Activated naive CD4-positive, alpha-beta T cell treated with anti-CD3 and anti-CD28 coated beads for 36 hours (primary cell): ENCODE measurements around the gene VSIG10. TPM values are rescaled to one million over a fixed set of nuclear protein-coding genes. Genes with fewer than 3 reads are reported as not detected.

Experiments used
- CTCF ChIA-PET: fragments of 350-600 bp; sonication (Branson Sonifier 250); formaldehyde crosslinking; loops from one replicate; lab custom pipeline; 2021; ENCODE audit warnings: antibody characterized with exemption; lab: Charles Lee
- DNase-seq: peaks from one replicate; pipeline ENCODE4 v3.0.0-alpha.2; 2020
- H3K27ac Mint-ChIP-seq: one replicate; pipeline ENCODE4 v1.8.0; 2021; ENCODE audit warnings: mild to moderate bottlenecking, mixed read lengths
- H3K27me3 Mint-ChIP-seq: one replicate; pipeline ENCODE4 v1.8.0; 2021; ENCODE audit warnings: low read depth, mixed read lengths
- H3K36me3 Mint-ChIP-seq: one replicate; pipeline ENCODE4 v1.8.0; 2021; ENCODE audit warnings: low read depth, mixed read lengths
- H3K4me1 Mint-ChIP-seq: one replicate; pipeline ENCODE4 v1.8.0; 2021; ENCODE audit warnings: low read depth, mixed read lengths
- H3K4me3 Mint-ChIP-seq: one replicate; pipeline ENCODE4 v1.8.0; 2021; ENCODE audit warnings: mild to moderate bottlenecking, moderate library complexity, mixed read lengths
- H3K9me3 Mint-ChIP-seq: one replicate; pipeline ENCODE4 v1.8.0; 2021; ENCODE audit warnings: mixed read lengths
- intact Hi-C: fragments of 100-400 bp; cut with micrococcal nuclease; formaldehyde crosslinking; loops from one replicate; pipeline ENCODE4 v1.15.1; 2023
- total RNA-seq, 2 experiments: library from RNA; stranded (reverse); gene quantifications; one replicate each; pipeline ENCODE4 v1.2.3, GENCODE V29; 2021

The VSIG10 gene
- total RNA-seq, 2 experiments from 2014 or later = 1.7 to 2.4 TPM

DNA sequence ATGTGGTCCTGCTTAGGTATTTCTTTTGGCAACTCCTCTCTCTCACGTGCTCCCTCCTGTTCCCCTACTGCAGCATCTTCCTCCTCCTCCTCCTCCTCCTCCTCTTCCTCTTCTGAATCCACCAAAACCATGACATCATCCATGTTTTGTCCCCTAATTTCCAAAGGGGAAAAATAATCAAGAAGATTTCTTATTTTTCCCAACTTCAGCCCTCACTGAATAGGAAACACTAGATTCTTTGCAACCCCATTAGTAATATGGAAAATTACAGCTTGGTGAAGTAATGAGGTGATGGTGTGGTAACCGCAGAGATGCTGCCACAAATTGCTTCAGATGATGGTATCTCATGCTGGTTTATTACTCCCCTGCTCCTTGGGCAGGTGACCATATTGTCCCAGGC is 35.4 kb downstream of the VSIG10 start:
- H3K4me1 Mint-ChIP-seq = peaks cover 25% of the 10 kb centered on the region
- H3K27ac Mint-ChIP-seq = no peak overlapping the region
- CTCF ChIA-PET = interaction anchor here (0.6 kb wide), 1 partner anchor 10 kb away, joined by 3 read pairs; no protein-coding TSS in a partner anchor
- no peak for DNase-seq
- H3K9me3 Mint-ChIP-seq = no peaks in the 10 kb centered on the region
- H3K27me3 Mint-ChIP-seq = peaks cover 8% of the 10 kb centered on the region
- no peak overlapping the region for H3K4me3 Mint-ChIP-seq
- no peaks in the 10 kb centered on the region for H3K36me3 Mint-ChIP-seq
- intact Hi-C loops = no loop called here

GRCh38 chr12:118065380-118065779 is 38.4 kb downstream of the VSIG10 start:
- H3K4me1 Mint-ChIP-seq = peaks cover 36% of the 10 kb centered on the region
- no peaks in the 10 kb centered on the region for H3K36me3 Mint-ChIP-seq
- no peak overlapping the region for H3K4me3 Mint-ChIP-seq
- CTCF ChIA-PET = interaction anchor here (1.0 to 3.6 kb wide), 5 partner anchors 9 to 191 kb away, joined by 3 to 18 read pairs (median 6); partner anchors contain the start of gene PEBP1
- H3K27me3 Mint-ChIP-seq = peaks cover 8% of the 10 kb centered on the region
- H3K27ac Mint-ChIP-seq = no peak overlapping the region
- DNase-seq = no peak
- H3K9me3 Mint-ChIP-seq = no peaks in the 10 kb centered on the region
- intact Hi-C loops = no loop called here

DNA sequence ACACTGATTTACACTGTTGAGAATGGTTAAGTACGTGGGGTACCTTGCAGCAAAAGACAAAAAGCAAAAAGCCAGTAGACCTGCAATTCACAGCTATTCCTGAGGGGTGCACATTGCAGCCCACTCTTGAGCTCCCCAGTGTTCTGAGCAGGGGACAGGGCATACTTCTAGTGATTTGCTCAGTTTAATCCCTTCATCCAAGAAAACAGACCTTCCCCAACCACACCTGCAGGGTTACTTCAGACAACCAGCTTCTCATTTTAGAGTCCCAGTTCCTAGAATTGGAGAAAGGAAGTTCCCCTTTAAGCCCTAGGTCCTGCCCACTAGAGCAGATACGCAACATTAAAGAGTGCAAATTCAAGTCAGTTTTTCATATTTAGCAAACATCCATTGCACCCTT is 39.2 kb downstream of the VSIG10 start:
- H3K4me1 Mint-ChIP-seq = peaks cover 43% of the 10 kb centered on the region
- no peak overlapping the region for H3K27ac Mint-ChIP-seq
- H3K27me3 Mint-ChIP-seq = peaks cover 8% of the 10 kb centered on the region
- no peaks in the 10 kb centered on the region for H3K9me3 Mint-ChIP-seq
- H3K4me3 Mint-ChIP-seq = no peak overlapping the region
- intact Hi-C loops = loop anchor here (5.0 kb wide), 3 partner anchors 58 to 293 kb away; partner anchors contain the start of gene KSR2
- no peaks in the 10 kb centered on the region for H3K36me3 Mint-ChIP-seq
- CTCF ChIA-PET = interaction anchor here (0.7 to 3.6 kb wide), 8 partner anchors 9 to 312 kb away, joined by 4 to 18 read pairs (median 6); partner anchors contain the start of gene SUDS3
- DNase-seq = peak; percentile 15

GRCh38 chr12:118063576-118064391 is 40.0 kb downstream of the VSIG10 start:
- Mint-ChIP-seq H3K27me3 (peaks cover 8% of the 10 kb centered on the region), H3K36me3 (no peaks in the 10 kb centered on the region), H3K4me3 (peak overlapping the region; percentile 50), H3K27ac (peak overlapping the region; percentile 18), H3K4me1 (peaks cover 47% of the 10 kb centered on the region), H3K9me3 (no peaks in the 10 kb centered on the region)
- no peak for DNase-seq
- CTCF ChIA-PET = interaction anchor here (0.7 to 3.6 kb wide), 8 partner anchors 8 to 312 kb away, joined by 4 to 18 read pairs (median 6); partner anchors contain the start of gene SUDS3
- intact Hi-C loops = loop anchor here (5.0 kb wide), 3 partner anchors 59 to 294 kb away; partner anchors contain the start of gene KSR2

GRCh38 chr12:118061873-118062843 is 41.7 kb downstream of the VSIG10 start:
- intact Hi-C loops = loop anchor here (1.0 to 5.0 kb wide), 7 partner anchors 27 to 315 kb away; partner anchors contain the start of genes KSR2, PEBP1, RFC5 and SUDS3
- peak overlapping the region; percentile 91 for H3K27ac Mint-ChIP-seq
- H3K9me3 Mint-ChIP-seq = no peaks in the 10 kb centered on the region
- H3K4me3 Mint-ChIP-seq = peak overlapping the region; percentile 90
- no peaks in the 10 kb centered on the region for H3K36me3 Mint-ChIP-seq
- DNase-seq = peak; percentile 26
- CTCF ChIA-PET = no interaction called here
- peaks cover 8% of the 10 kb centered on the region for H3K27me3 Mint-ChIP-seq
- H3K4me1 Mint-ChIP-seq = peaks cover 45% of the 10 kb centered on the region

- Mint-ChIP-seq H3K27me3 (peaks cover 5% of the 10 kb centered on the region), H3K9me3 (no peaks in the 10 kb centered on the region), H3K27ac (peak within 1 kb of the TSS; percentile 91), H3K4me1 (peaks cover 45% of the 10 kb centered on the region), H3K36me3 (no peaks in the 10 kb centered on the region), H3K4me3 (peak within 1 kb of the TSS; percentile 90)
- DNase-seq = peak; percentile 51
- intact Hi-C loops = loop anchor here (1.0 to 5.0 kb wide), 6 partner anchors 45 to 316 kb away; partner anchors contain the start of genes KSR2, PEBP1, RFC5 and SUDS3
- CTCF ChIA-PET = interaction anchor here (1.5 kb wide), 1 partner anchor 27 kb away, joined by 4 read pairs; no protein-coding TSS in a partner anchor
Measured at GRCh38 chr12:118061011-118061872, 42.6 kb downstream of the VSIG10 start, which contains the start of gene WSB2. WSB2 (minus strand) TSS chr12:118061179; CDS start chr12:118061048, 131 bp downstream.

GRCh38 chr12:118060301-118061010 is 43.4 kb downstream of the VSIG10 start:
- Mint-ChIP-seq H3K4me1 (peaks cover 43% of the 10 kb centered on the region), H3K4me3 (peak overlapping the region; percentile 70), H3K9me3 (no peaks in the 10 kb centered on the region), H3K27me3 (peaks cover 1% of the 10 kb centered on the region), H3K27ac (peak overlapping the region; percentile 80), H3K36me3 (no peaks in the 10 kb centered on the region)
- intact Hi-C loops = loop anchor here (1.0 to 5.0 kb wide), 6 partner anchors 44 to 316 kb away; partner anchors contain the start of genes KSR2, PEBP1, RFC5 and SUDS3
- DNase-seq = peak; percentile 27
- CTCF ChIA-PET = interaction anchor here (1.5 kb wide), 1 partner anchor 26 kb away, joined by 4 read pairs; no protein-coding TSS in a partner anchor

DNA sequence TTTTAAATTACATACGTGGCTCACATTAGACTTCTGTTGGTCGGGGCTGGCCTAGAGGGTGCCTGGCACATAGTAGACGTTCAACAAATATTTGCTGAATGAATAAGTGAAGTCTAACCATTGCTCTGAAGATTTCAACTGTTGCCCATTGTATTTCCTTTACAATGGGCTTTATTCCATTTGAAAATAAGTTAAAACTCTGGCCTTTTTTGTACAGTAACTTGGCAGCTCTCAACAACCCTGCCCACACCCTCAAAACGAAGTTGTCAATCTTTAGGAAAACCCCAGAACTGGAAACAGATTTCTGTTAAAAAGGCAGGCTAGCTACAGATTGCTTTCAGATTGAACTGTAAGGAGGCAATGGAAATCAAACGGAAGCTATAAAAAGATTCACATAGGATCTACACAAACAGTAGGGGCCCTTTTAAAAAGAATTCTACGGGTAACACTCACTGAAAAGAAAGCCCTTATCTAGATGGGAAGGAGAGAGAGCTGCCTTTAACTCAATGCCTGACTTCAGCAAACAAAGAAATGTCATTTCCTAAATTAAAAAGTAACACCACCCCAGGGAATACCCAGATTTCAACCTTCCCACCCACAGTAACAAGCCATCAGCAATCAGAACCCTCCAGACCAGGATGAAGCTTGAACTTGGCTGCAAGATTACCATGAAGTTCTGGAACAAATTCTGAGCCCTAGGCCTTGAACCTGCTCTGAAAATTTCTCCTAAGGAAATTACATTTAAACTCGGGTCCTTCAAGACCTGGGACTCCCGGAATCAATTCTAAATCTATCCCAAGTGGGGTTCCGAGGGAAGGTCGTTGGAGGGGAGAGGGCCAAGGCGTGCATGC is 44.2 kb downstream of the VSIG10 start:
- peak overlapping the region; percentile 80 for H3K27ac Mint-ChIP-seq
- DNase-seq = no peak
- H3K27me3 Mint-ChIP-seq = no peaks in the 10 kb centered on the region
- intact Hi-C loops = loop anchor here (2.0 to 5.0 kb wide), 5 partner anchors 63 to 317 kb away; partner anchors contain the start of genes KSR2, PEBP1 and SUDS3
- CTCF ChIA-PET = interaction anchor here (0.6 to 0.7 kb wide), 2 partner anchors 26 to 185 kb away, joined by 3 to 4 read pairs; no protein-coding TSS in a partner anchor
- peaks cover 39% of the 10 kb centered on the region for H3K4me1 Mint-ChIP-seq
- H3K36me3 Mint-ChIP-seq = no peaks in the 10 kb centered on the region
- H3K9me3 Mint-ChIP-seq = no peaks in the 10 kb centered on the region
- H3K4me3 Mint-ChIP-seq = peak overlapping the region; percentile 70

DNA sequence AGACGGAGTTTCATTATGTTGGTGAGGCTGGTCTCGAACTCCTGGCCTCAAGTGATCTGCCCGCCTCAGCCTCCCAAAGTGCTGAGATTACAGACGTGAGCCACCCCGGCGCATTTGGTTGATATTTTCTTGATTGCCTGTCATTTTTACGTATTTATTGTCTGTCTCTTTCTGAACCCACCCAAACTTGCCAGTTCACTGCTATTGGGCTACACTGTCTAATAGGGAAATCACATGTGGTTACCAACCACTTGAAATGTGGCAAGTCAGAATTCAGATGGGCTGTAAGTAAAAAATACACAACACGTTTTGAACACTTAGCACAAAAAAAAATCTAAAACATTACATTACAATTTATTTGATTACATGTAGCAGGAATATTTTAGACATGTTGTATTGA is 44.9 kb downstream of the VSIG10 start:
- H3K4me3 Mint-ChIP-seq = no peak overlapping the region
- no peak overlapping the region for H3K27ac Mint-ChIP-seq
- CTCF ChIA-PET = interaction anchor here (0.6 to 4.4 kb wide), 2 partner anchors 184 kb away, joined by 3 to 28 read pairs; no protein-coding TSS in a partner anchor
- H3K9me3 Mint-ChIP-seq = no peaks in the 10 kb centered on the region
- DNase-seq = no peak
- H3K27me3 Mint-ChIP-seq = no peaks in the 10 kb centered on the region
- H3K36me3 Mint-ChIP-seq = no peaks in the 10 kb centered on the region
- peaks cover 32% of the 10 kb centered on the region for H3K4me1 Mint-ChIP-seq
- intact Hi-C loops = no loop called here
